ENCODE results near the gene TBXAS1.

The TBXAS1 gene

GRCh38 chr7:140056431-140057142 lies 227.5 kb downstream of the TBXAS1 start:
- no peak for DNase-seq

GRCh38 chr7:140057143-140057535 lies 228.1 kb downstream of the TBXAS1 start:
- no peak for DNase-seq

GRCh38 chr7:140058517-140058916 lies 229.5 kb downstream of the TBXAS1 start:
- no peak for DNase-seq

- peak; percentile 32 for DNase-seq
Observed at GRCh38 chr7:140059273-140060242, 230.5 kb downstream of the TBXAS1 start.

- no peak for DNase-seq
Observed at GRCh38 chr7:140060243-140060630, 231.2 kb downstream of the TBXAS1 start.

- DNase-seq: no peak
Observed at GRCh38 chr7:140060788-140061606, 231.9 kb downstream of the TBXAS1 start.

- no peak for DNase-seq
Observed at GRCh38 chr7:140061607-140061930, 232.5 kb downstream of the TBXAS1 start.

- DNase-seq: peak; percentile 43
Observed at GRCh38 chr7:140062118-140062527, 233.1 kb downstream of the TBXAS1 start.

- DNase-seq: peak; percentile 80
Observed at GRCh38 chr7:140062528-140063299, 233.7 kb downstream of the TBXAS1 start, which contains the start of gene PARP12. Gene PARP12 (minus strand): TSS chr7:140062951. CDS start chr7:140062847, 104 bp downstream.

- DNase-seq: no peak
Observed at GRCh38 chr7:140067052-140067451, 238.0 kb downstream of the TBXAS1 start.

- no peak for DNase-seq
Observed at GRCh38 chr7:140068033-140068432, 239.0 kb downstream of the TBXAS1 start.

- DNase-seq: no peak
Observed at GRCh38 chr7:140069298-140069949, 240.4 kb downstream of the TBXAS1 start.

All from stimulated activated naive CD4-positive, alpha-beta T cell treated with Interleukin-2 at 50 U/mL for 16 hours (primary cell).